ENCODE results near the gene RPL7L1.
A peak's percentile ranks its signal among the peaks of the same experiment; 100 is the strongest.
"Not testable (repeated sequence)": the region's sequence is repeated elsewhere in the genome, so short reads cannot be mapped to it uniquely, and the experiment has no call there.

The RPL7L1 gene

DNA sequence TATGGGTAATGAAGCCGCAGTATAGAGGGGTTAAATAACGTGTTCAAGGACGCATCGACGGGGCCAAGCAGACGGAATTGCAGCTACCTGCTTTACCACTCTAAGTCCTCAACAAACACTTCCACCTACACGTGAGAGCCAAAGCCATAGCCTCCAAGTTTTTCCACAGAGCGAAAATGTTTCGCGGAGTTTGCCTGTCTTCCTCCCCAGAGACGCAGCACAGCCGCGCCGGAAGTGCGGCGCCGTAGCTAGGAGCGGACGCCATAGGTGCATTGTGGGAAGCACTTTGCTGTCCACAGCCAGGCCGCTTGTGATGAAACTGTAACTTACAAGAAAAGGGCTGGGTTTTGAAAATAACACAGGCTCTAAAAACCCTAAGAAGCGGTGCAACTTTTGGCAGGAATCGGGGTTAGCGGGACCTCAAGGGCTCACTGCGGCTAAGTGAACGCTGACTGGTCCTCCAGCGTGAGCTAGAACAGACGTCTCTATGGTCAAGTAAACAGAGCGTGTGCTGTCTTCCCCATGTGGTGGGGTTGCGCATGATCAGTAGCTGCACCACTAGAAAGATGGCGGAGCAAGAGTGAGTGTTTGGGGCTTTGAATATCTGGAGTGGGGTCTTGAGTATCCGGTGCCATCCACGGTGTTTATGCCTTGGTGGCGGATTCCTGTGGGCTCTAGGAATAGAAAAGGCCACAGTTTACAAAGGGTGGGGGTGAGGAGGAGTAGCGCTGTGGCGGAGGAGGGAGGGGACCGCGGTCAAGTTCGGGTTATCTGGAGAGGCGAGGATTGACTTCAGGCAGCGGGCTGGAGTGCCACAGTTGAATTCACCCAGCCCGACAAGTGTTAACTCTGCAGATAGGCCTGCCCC is at the start of gene RPL7L1:
Gene RPL7L1, plus strand, starts transcription at position 245 of the 868 bp plus-strand sequence. Its CDS starts 295 bp downstream, at position 540.
- DNase-seq (ENCODE audit: low spot score): peak; percentile 75

DNA sequence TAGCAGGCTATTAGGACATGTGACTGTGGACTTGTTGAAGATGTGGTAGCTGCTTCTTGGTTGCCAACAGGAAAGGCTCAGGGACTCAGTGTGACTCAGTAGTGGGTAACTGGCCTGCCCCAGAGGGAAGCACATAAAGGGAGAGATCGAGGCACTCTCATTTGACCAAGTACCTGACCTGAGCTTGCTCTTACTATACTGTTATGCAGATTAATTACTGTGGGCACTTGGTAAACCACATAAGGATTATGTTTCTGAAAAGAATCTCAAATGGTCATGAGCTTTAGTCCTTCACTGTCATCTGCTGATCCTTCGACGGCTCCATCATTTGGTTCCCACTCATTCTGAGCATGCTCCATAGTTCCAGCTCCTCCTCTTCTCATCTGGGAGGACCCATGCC is 48.2 kb upstream of the RPL7L1 start:
- no peak for DNase-seq (ENCODE audit: low spot score)

DNA sequence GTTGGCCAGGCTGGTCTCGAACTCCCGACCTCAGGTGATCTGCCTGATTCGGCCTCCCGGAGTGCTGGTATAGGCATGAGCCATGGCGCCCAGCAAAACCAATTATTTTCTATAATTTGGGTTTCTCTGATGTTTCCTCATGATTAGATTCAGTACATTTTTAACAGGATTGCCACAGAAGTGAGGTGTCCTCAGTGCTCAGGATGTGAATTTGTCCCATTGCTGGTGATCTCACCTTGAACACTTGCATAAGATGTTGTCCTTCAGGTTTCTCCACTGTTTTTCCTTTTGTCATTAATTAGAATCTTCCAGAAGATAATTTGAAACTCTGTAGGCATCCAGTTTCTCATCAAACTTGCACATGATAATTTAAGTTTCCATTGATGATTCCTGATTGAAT is 45.4 kb upstream of the RPL7L1 start:
- DNase-seq (ENCODE audit: low spot score): no peak

DNA sequence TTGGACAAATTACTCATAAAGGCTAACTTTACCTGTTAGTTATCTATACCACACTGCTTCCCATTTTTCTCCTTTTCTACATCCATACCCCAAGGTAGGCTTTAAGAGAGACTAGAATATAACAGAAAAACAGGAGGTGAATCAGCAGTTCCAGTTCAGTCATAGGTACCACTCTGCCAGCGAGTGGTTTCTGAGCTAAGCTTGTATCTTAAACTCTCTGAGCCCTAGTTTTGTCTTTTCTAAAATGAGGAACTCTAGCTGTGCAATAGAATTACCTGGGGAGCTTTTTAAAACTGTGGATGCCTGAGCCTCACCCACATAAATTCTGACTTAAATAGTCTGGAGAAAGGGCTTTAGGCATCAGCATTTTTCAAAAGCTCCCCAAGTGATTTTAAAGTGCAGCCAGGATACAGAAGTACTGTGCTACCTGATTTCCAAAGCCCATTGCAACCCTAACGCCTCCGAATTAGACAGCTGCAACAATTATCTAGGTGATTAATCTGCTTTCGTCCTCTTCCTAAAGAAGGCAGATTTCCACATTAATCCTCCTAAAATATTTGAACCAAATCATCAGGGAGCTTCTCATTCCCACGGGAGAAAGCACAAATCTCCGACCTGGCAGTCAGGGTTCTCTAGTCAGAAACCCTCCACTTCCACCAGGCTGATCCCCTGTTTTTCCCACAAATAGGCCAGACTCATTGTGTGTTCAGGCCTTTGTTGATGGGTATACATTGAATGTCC is 37.4 kb upstream of the RPL7L1 start:
- no peak for DNase-seq (ENCODE audit: low spot score)

DNA sequence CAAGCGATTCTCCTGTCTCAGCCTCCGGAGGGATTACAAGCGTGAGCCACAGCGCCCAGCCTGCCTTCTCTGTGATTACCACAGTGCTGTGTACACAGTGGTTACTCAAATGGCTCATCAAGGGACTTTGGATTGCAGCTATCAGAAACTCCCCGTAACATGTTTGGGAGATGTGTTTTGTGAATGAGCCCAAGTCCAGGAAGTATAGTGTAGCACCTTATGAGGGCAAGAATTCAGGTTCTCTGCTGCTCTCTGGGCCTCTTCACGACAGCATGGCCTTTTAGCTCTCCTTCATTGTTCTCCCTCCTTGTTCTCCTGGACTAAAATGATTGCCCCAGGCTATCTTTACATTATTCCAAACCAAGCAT is 34.1 kb upstream of the RPL7L1 start:
- no peak for DNase-seq (ENCODE audit: low spot score)

DNA sequence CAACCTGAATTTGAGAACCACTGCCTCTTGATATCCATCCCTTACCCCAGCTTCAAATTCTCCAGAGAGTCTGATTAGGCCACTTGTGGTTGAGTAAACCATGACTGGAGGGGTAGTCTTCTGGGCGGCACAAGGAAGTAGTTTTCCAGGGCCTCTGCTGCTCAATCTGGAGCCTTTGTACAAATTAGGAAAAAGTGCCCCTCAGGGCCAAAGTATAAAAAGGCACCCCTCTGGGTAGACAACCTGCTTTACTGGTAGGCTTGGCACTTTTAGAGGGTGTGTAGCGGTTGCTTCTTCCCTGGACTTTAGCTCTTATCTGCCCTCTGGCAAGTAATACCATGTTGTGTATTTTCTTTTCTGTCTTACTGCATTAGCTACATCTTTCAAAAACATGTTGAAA is 32.9 kb upstream of the RPL7L1 start:
- no peak for DNase-seq (ENCODE audit: low spot score)

DNA sequence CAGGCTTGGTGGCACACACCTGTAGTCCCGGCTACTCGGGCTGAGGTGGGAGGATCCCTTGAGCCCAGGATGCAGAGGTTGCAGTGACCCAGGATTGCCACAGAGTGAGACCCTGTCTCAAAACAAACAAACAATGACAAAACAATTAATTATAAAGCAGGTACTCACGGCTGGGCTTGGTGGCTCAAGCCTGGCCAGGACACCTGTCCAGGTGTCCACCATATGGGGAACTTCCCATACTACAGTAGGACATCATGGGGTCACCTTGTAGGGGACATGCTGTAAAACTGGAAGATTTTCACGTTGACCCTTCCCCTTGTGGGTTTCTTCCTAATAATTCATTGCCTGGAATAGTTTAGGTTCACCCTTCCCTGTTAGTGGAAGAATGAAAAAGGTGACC is 30.7 kb upstream of the RPL7L1 start:
- DNase-seq (ENCODE audit: low spot score): no peak

DNA sequence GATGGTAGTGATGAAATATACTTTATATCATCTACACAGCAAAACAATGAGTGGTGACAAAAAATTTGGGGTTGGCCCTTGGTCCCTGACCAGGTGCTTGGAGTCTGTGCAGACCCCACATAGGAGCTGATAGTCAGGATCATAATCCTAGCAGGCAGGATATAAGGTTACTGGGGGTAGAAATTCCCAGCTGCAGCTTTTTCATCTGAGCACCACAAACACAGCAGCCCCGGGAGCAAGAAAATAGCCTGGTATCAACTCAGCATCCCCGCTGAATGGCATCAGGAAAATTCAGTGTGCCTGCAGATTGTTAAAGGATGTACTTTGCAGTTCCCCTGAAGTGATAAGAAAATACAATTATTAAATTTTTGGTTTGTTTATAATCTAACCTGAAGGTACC is 27.8 kb upstream of the RPL7L1 start:
- DNase-seq (ENCODE audit: low spot score): no peak

DNA sequence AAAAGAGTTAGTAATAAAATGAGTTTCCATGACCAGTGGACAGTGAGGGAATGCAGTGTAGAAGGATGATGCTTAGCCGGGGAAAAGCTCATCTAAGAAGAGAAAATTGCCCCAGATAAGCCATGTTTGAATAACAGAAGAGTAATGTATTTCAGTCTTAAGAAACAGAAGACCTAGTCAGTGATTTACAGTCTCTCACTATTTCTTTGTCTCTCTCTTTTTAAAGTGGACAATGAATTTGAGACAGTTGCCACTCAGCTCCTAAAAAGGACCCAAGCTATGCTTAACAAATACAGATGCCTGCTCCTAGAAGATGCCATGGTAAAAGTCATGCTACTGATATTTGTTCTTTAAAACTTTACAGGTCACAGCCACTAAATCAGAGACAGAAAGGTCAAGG is 19.4 kb upstream of the RPL7L1 start:
- no peak for DNase-seq (ENCODE audit: low spot score)

DNA sequence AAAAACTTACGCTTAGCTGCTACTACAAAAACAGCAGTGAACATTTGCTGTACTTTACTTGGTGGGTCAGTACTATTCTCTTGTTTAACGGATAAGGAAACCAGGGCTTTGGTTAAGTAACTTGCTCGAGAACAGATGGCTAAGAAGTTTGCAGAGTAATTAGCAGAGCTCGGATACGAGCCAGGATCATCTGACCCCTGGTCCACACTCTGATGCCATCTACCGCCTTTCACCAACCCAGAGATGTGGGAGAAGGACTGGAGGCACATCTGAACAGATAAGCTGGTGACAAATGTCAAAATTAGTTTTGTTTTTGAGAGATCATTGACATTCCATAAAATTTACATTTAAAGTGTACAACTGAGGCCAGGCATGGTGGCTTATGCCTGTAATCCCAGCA is 18.9 kb upstream of the RPL7L1 start:
- DNase-seq (ENCODE audit: low spot score): no peak

DNA sequence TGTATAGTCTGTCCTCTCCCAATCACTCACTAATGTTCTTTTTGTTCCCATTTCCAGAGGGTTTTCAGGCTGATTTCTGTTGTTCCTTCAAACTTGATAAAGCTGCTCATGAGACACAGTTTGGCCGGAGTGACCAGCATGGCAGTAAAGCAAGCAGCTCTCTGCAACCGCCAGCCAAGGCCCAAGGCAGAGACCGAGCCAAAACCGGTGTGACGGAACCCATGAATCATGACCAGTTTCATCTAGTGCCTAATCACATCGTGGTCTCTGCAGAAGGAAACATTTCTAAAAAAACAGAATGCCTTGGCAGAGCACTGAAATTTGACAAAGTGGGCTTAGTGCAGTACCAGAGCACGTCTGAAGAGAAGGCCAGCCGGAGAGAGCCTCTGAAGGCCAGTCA is 14.8 kb upstream of the RPL7L1 start:
- no peak for DNase-seq (ENCODE audit: low spot score)

DNA sequence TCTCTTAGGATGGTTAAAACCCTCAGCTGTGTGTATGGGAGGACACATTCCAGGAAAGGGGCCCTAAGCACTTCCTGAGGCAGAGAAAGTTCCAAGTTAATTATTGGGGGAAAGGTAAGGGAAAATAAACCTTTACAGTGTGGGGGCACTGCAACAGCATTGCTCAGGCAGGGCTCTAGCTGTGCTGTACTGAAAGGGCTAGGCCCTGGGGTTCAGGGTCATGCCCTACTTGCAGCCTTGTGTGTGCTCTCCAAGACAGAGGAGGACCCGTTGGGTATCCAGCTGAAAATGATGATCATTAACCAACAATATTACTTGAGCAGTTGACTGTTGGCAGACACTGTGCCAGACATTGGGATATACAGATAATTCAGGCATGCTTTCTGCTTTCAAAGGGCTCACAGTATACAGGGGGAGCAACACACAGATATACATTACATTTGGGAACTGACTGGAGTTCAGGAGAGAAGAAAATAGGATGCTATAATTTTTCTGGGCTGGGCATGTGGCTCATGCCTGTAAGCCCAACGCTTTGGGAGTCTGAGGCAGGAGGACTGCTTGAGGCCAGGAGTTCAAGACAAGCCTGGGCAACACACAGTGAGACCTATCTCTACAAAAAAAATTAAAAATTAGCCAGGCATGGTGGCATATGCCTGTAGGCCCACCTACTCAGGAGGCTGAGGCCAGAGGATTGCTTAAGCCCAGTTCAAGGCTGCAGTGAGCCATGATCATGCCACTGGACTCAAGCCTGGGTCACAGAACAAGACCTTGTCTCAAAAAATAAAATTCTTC is 9.1 kb upstream of the RPL7L1 start:
- no peak for DNase-seq (ENCODE audit: low spot score)

DNA sequence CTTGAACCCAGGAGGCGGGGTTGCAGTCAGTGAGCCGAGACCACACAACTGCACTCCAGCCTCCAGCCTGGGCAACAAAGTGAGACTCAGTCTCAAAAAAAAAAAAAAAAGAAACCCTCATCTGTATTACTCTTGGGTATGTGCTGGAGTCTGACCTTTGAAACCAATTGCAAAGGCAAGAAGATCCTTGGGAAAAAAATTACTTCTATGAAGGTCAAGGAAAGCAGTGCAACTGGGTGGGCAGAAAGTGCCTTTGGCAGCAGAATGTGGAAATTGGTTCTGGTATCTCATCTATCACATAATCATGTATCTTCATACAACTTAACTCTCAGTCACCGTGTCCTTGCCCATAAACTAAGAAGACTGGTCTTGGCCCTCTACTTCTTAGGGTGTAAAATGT is 7.7 kb upstream of the RPL7L1 start:
- DNase-seq (ENCODE audit: low spot score): no peak

DNA sequence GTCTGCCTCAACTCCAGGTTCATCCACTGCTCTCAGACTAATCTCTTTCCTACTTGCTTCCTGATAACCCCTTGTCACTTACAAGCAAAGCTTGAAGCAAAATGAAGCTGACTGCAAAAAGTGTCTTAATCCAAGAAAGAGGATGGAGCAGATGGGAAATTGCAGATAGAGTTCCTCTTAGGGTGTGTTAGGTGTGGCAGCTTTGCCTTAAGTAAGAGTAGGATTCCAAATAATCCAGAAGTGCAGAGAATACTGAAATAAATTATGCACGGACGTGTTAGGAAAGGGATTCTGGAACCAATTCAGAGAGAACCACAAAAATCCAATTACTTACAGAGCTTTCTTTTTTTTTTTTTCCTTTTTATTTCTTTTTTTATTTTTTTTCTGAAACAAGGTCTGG is 6.1 kb upstream of the RPL7L1 start:
- DNase-seq (ENCODE audit: low spot score): no peak

DNA sequence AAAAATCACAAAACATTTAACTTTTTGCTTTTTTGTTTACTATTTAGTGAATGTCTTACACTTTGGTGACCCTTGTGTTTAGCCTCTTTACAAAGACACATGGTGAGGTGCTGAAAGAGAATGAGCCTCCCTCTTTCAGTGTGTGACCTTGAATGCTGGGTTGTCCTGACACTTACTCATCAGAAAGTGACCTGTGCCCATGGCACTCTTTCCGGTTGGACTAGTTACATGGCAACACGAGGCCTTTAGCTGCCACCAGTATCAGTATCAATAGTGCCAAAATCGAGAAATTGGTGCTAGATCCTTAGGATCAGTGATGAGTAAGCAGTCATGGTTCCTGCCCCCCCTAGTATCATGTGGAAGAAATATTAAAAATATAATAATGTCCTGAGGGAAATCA is 1.7 kb upstream of the RPL7L1 start:
- DNase-seq (ENCODE audit: low spot score): no peak

DNA sequence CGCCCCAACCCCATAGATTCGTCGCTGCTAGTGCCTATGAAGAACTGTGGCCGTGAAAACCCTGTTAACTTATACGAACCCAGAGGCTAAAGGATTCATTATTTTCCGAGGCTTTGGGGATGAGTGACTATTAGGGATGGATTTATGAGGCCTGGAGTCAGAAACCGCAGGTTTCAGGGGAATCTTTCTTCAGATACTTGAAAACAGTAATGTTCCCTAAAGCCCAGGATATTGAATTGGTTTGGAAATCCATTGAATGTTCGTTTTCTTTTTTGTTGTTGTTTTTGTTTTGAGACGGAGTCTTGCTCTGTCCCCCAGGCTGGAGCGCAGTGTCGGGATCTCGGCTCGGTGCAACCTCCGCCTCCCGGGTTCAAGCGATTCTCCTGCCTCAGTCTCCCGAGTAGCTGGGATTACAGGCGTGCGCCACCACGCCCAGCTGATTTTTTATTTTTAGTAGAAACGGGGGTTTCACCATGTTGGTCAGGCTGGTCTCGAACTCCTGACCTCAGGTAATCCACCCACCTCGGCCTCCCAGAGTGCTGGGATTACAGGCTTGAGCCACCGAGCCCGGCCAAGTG is 913 bp downstream of the RPL7L1 start:
- DNase-seq (ENCODE audit: low spot score): not testable (repeated sequence)

DNA sequence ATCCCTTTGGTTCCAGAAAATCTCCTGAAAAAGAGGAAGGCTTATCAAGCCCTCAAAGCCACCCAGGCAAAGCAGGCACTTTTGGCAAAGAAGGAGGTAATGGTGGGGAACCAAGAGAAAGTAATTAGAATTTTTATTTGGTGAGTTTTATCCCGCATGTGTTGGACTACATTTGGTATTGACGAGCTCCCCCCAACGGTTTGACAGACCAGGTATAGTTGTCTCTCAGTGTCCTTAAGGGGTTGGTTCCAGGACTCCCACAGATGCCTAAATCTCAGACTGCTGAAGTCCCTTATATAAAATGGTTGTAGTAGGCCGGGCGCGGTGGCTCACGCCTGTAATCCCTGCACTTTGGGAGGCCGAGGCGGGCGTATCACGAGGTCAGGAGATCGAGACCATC is 1.5 kb downstream of the RPL7L1 start:
- DNase-seq (ENCODE audit: low spot score): not testable (repeated sequence)

DNA sequence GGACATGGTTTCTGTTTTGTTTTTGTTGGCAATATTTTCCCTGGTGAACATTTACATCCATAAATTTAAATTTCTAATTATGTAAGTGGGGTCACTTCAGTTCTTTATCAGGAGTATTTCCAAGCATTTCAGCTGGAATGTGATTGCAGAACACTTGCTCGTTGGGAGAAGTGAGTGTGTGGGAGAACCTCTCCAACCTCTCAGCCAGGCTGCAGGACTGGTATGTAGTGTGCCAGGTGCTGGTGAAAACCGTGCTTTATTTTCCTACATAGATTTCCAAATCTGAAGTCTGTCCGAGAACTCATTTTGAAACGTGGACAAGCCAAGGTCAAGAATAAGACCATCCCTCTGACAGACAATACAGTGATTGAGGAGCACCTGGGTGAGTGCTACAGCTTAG is 6.3 kb downstream of the RPL7L1 start:
- DNase-seq (ENCODE audit: low spot score): no peak

DNA sequence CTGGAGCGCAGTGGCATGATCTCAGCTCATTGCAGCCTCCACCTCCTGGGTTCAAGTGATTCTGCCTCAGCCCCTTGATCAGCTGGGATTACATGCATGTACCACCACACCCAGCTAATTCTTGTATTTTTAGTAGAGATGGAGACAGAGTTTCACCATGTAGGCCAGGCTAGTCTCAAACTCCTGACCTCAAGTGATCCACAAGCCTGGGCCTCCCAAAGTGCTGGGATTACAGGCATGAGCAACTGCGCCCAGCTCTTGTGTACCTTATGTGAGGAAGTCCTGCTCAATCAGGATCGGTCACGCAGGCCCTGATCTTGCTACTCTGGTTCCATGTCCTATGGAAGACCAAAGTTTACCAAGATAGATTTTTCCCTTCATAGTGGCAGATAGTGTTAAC is 8.8 kb downstream of the RPL7L1 start:
- not testable (repeated sequence) for DNase-seq (ENCODE audit: low spot score)

DNA sequence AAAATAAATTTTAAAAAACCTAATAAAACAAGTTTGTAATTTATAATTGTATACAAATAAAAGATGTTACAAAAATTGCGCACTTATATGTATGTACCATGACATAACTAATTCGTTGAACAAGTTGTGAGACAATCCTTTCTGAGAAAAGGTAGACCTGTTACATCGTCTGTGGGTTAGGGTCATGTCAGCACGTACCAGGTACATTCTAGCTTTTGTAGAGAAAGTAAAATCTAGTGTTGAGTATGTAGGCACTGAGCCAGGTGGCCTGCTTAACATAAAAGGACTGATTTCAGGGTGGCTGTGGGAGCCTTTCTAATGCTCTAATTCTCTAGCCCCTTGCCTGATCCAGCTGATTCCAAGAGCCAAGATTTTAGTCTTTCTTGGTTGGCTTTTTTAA is 10.4 kb downstream of the RPL7L1 start:
- DNase-seq (ENCODE audit: low spot score): no peak

DNA sequence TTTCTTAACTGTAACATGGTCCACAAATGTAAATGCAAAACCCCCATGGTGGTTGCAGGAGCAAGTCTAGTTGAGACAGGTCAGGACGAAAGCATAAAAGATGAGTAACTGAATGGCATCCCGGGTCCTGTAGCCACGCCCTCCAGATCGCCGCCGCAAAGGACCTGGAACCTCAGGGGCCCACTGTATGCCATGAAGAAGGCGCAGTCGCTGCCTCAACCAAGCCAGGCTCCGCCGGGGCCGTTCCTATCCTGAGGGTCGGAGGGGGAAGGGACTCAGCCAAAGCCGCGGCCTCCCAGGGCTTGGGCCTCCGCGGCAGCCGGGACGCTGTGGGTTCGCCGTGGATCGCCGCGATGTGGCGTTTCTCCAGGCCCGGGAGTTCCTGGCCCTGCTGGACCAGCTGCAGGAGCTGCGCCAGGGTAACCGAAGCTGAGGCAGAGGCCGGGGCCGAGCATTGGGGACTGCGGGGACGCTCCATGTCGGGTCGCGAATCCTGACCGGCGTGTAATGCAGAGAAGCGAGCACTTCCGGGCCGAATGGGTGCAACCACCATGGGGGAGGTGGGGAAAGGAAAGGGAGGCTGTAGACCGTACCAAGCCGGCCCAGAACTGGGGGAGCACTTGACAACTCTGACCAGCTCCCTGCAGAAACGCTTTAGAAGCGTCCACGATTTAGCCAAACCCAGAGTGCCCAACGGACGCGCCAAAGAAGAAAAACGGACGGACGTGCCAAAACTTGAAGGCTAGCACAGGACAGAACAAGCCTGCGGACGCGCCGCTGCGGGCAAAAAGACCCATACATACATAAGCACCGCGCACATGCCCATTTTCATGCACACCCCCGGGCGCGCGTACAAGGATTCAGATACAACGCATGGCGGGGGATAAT is 11.1 kb downstream of the RPL7L1 start:
- DNase-seq (ENCODE audit: low spot score): peak; percentile 97

Data from AG08395 (cell line).